ENCODE results near the gene DFFB. TPM values are rescaled to one million over a fixed set of nuclear protein-coding genes. Genes with fewer than 3 reads are reported as not detected.

Gene DFFB
- total and polyA plus RNA-seq, 2 of the 4 experiments (the other 2 are of a cell fraction) = 6.5 to 7.3 TPM

DNA sequence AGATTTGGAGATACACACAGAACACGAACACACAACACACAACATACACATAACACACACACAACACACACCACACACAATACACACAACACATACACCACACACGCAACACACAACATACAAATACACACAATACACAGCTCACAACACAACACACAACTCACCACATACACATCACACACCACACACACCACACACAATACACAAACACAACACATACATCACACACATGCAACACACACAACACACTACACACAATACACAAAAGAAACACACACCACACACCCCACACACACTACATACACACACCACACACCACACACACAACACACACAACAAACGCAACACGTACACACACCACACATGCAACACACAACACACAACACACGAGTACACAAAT, 71.8 kb downstream of the DFFB start:
- Histone ChIP-seq H2BK120ac (ENCODE audit: low read depth, low read length) (no peak overlapping the region), H3K9me1 (ENCODE audit: insufficient read depth, low read length) (no peaks in the 10 kb centered on the region), H3K4ac (ENCODE audit: low read depth, low read length) (no peak overlapping the region), H3K4me1 (ENCODE audit: control insufficient read depth, insufficient read depth, low read length) (no peaks in the 10 kb centered on the region), H3K23ac (ENCODE audit: low read depth, low read length) (no peak overlapping the region), H4K20me1 (ENCODE audit: insufficient read depth, low read length) (no peaks in the 10 kb centered on the region), H3K14ac (replicated peaks; ENCODE audit: low read depth, low read length) (no peak overlapping the region), H3K27me3 (ENCODE audit: control insufficient read depth, insufficient read depth, low read length) (no peaks in the 10 kb centered on the region), H2AFZ (replicated peaks; ENCODE audit: low read length, poor library complexity) (peak overlapping the region; percentile 51), H2BK20ac (ENCODE audit: low read depth, low read length) (no peak overlapping the region), H2AK5ac (ENCODE audit: low read depth, low read length) (no peak overlapping the region), H3K4me2 (ENCODE audit: low read depth, low read length) (no peak overlapping the region), H2BK15ac (ENCODE audit: low read depth, low read length) (no peak overlapping the region), H3K9me3 (ENCODE audit: control insufficient read depth, insufficient read depth, low read length) (peaks cover 16% of the 10 kb centered on the region; the same call in 1 of the 2 replicates), H4K8ac (ENCODE audit: low read depth in 2 of 2, low read length in 2 of 2) (no peak overlapping the region), H2BK5ac (ENCODE audit: low read depth, low read length, poor library complexity, severe bottlenecking) (peak overlapping the region; percentile 95), H3K4me3 (ENCODE audit: insufficient read depth, low read depth, low read length) (no peak overlapping the region), H3K27ac (ENCODE audit: insufficient read depth, low read length) (no peak overlapping the region), H4K5ac (ENCODE audit: low read depth, low read length) (no peak overlapping the region), H2AK9ac (replicated peaks; ENCODE audit: low read depth, low read length, poor library complexity) (peak overlapping the region; percentile 28), H3K79me1 (ENCODE audit: low read depth in 1 of 2, low read length in 2 of 2) (no peaks in the 10 kb centered on the region), H3K36me3 (ENCODE audit: control insufficient read depth, insufficient read depth, low read length) (no peaks in the 10 kb centered on the region), H3K18ac (ENCODE audit: low read depth, low read length) (no peak overlapping the region), H4K91ac (ENCODE audit: insufficient read depth, low read depth, low read length) (no peak overlapping the region), H3K9ac (ENCODE audit: low read depth, low read length) (no peak overlapping the region), H3K56ac (ENCODE audit: extremely low read depth, insufficient read depth, low read length) (no peak overlapping the region)
- CTCF ChIA-PET = no interaction called here
- BruUV-seq (replicated peaks) = no TSS peak
- intact Hi-C loops (cut with micrococcal nuclease) (no loop called here), dilution Hi-C loops (cut with HindIII; ENCODE audit: low sequenced_read_pairs, unreplicated experiment) (no loop called here), in situ Hi-C loops (cut with MboI; ENCODE audit: low sequenced_read_pairs) (no loop called here)
- WGBS, 2 experiments (ENCODE audit: extremely low coverage in 2 of 2, insufficient read length in 1 of 2) = 56% methylated on average over 4 of the region's 5 CpGs; no CpG with 5 or more reads in 1 of the 2 experiments
- TF ChIP-seq NFE2L2 (IDR thresholded peaks at IDR 0.05; ENCODE audit: low read depth, low read length) = no peak
- no peak for ATAC-seq (ENCODE audit: low read depth)
- no peak for DNase-seq
- POLR2A ChIA-PET (ENCODE audit: unreplicated experiment) = no interaction called here
